Left forelimb (tissue), 1 donor: ENCODE data around the gene GNA15.
"Not testable (repeated sequence)": the region's sequence is repeated elsewhere in the genome, so short reads cannot be mapped to it uniquely, and the experiment has no call there.

Experiments
- DNase-seq: peaks from one replicate; pipeline ENCODE4 v3.0.0-alpha.2; 2018; ENCODE audit warnings: low spot score

GNA15 gene

GRCh38 chr19:3135961-3136683, at the start of gene GNA15:
Gene GNA15 (plus strand): TSS chr19:3136033. CDS start chr19:3136451, 418 bp downstream.
- DNase-seq: no peak

DNA sequence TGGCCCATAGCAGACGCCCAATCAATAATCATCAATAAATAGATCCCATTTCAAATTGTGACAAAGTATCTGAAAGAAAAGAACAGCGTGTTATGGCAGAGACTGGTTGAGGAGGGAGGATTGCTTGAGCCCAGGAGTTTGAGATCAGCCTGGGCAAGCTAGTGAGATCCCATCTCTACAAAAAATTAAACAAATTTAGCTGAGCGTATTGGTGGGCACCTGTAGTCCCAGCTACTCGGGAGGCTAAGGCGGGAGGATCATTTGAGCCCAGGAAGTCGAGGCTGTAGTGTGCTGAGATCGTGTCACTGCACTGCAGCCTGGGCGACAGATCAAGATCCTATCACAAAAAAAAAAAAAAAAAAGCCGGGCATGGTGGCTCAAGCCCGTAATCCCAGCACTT, 48.1 kb upstream of the GNA15 start:
- no peak for DNase-seq

DNA sequence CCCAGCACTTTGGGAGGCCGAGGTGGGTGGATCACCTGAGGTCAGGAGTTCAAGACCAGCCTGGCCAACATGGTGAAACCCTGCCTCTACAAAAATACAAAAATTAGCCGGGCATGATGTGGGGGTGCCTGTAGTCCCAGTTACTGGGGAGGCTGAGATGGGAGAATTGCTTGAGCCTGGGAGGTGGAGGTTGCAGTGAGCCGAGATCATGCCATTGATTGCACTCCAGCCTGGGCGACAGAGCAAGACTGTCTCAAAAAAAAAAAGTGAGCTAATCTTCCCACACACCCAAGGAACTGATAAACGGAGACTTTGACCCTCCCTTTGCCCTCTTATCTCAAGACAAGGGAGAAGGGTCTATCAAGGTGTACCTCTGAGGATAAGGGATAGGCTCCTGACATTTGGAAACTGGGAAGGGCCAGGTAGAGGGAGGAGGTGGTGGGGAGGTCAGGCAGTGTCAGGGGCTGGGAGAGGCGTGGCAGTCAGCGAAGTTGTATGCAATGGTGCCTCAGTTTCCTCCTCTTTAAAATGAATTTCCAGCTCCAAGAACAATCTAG, 46.5 kb upstream of the GNA15 start:
- DNase-seq: not testable (repeated sequence)

DNA sequence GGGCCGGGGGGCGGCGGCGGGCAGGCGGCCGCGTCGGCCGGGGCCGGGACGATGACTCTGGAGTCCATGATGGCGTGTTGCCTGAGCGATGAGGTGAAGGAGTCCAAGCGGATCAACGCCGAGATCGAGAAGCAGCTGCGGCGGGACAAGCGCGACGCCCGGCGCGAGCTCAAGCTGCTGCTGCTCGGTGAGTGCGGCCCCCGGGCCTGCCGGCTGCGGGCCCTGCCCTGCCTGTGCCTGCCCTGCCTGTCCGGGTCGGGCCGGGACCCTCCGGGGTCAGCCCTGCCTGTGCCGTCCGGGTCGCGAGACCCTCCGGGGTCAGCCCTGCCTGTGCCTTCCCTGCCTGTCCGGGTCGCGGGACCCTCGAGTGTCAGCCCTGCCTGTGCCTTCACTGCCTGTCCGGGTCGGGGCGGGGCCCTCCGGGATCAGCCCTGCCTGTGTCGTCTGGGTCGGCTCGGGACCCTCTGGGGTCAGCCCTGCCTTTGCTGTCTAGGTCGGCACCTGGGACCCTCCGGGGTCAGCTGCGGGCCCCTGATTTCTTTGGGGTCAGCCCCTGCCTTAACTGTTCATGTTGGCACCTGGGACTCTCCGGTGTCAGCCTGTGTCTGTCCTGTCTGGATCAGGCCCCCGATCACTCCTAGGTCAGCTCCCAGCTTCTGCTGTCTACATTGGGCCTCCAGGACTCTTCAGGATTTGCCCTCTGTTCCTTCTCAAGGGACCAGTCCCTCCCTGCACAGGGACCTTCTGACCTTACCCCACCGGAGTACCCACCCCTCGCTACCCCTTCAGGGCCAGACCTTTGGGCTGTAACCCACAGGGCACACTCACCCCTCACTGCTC, 41.0 kb upstream of the GNA15 start:
- no peak for DNase-seq

DNA sequence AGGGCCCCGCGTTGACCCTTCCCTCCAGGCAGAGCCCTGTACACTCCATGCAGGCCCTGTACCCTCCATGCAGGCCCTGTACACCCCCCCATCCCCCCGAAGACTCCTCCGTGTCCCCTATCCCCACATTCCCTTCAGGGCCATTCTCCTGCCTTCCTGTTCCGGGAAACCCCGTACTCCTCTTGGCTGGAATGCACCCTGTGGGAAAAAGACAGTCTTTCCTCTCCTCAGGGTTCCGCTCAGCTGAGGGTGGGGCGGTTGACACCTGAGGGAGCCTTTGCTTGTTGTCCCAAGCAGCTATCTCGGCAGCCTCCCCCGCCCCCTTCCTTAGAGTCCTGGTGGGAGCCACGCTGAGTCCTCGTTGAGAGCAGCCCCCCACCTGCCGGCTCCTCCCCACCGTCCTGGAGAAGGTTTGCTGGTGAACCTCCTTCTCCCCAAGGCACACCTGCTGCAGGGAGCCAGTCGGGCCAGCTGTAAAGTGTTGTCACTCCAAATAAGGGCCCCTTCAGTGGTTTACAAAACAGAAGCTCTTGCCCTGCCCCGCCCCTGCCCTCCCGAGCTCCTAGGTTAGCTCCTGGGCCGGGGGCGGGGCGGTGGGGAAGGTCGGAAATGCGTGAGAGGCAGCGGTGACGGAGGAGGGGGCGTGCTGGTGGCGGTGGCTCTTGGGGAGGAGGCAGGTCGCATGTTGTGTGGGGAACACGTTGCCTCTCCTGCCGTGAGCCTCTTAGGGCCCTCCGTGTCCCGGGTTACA, 40.2 kb upstream of the GNA15 start:
- DNase-seq: no peak

DNA sequence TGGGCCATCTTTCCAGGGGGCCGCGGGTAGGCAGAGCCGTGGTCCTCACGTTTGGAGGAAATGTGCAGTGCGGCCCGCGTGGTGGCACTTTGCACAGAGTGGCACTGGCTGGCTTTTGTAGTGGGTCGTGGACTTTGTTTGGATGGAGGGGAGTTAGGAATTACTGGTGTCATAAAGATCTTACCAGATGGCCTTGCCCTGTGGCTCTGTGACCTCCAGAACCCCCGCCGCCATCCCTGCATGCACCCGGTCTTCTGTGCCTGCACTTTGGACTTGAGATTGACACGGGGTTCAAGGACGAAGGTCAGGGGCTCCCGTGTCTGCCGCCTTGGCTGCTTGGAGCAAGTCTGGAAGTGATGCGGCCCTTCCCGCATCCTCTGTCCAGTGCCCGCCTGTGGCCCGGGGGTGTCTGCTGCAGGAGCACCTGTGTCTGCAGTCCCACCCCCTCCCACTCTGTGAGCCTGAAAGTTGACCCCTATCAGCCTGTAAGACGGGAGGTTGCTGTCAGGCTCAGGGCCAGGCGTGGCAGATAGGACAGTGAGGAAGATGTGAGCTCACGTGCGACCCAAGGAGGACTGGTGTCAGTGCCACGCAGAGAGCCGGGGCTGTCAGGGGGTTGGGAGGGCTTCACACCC, 39.4 kb upstream of the GNA15 start:
- no peak for DNase-seq

DNA sequence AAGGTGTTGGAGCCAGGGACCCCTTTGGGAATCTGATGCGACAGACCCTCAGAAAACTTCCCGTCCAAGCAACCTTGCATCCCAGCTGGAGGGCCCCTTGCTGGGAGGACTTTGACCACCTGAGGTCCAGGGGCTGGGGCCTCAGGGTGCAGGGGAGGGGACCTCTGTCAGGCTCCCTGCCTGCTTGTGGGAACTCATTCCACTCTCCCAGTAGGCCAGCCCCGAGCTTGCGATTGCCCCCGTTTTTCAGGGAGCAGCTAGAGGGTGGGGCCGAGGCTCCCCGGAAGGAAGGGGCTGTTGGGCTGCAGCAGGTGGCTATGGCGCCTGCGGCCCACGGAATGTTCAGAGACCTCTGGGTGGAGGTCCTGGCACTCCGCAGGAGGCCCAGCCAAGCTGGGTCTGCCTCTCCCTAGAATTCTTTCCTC, 38.9 kb upstream of the GNA15 start:
- no peak for DNase-seq

GRCh38 chr19:3097442-3097871, 38.4 kb upstream of the GNA15 start:
- DNase-seq: no peak

- no peak for DNase-seq
Observed at GRCh38 chr19:3098141-3098514, 37.7 kb upstream of the GNA15 start.

GRCh38 chr19:3098515-3099346, 37.1 kb upstream of the GNA15 start:
- no peak for DNase-seq

DNA sequence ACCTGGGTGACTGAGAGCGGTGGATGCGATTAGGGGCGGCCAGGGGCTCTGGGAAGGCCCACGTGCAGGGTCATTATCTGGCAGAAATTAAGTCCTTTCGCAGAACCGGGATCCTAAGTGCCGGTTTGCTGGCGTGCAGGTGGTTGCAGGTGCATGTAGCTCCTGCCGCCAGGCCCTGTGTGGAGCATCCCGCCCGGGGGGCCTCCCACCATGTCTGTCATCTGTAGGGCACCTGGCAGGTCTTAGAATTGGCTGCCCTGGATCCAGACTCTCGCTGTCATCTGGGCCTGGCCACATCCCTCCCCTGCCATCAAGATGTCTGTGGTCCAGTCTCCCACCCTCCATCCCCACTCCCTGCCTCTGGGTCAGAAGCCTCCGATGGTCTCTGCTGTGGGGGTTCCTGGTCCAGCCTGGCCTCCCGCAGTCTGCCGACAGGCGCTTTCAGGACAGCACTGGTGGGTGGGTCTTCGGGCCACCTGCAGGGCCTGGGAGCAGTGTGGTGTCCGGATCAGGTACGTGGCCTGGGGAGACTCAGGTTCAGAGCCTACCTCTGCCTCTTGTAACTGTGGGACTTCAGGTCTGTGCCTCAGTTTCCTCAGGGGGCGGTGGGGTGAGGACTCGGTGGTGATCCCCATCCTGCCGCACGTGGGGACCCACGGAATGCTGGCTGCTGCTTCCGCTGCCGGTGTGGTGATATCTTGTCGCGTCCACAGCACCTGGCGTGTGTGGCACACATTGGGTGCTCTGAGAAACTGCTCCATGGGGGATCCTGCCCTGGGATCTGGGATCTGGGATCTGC, 36.3 kb upstream of the GNA15 start:
- DNase-seq: no peak

GRCh38 chr19:3100331-3100730, 35.5 kb upstream of the GNA15 start:
- DNase-seq: no peak

GRCh38 chr19:3100747-3101730, 34.8 kb upstream of the GNA15 start:
- DNase-seq: no peak

GRCh38 chr19:3102239-3103140, 33.3 kb upstream of the GNA15 start:
- DNase-seq: no peak

DNA sequence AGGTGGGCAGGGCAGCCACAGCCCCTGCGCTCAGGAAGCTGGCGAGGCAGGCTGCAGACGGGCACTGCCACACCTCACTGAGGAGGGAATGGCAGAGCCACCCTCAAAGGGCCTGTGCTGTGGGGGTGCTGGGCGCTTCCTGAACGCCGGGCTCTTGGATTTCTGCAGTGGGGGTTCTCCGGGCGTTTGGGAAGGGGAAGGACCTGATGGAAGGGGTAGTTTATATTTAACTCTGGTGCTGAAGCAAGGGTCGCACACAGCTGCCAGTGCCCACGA, 31.2 kb upstream of the GNA15 start:
- DNase-seq: no peak

- no peak for DNase-seq
Observed at GRCh38 chr19:3105641-3106508, 30.0 kb upstream of the GNA15 start.
